Upper lobe of left lung (tissue), 6 donors: Measurements from ENCODE around the gene BLVRB. TPM values are rescaled to one million over a fixed set of nuclear protein-coding genes. Genes with fewer than 3 reads are reported as not detected.

ENCODE experiments used
- ATAC-seq, 2 donors: fragments of 200-7000 bp; cut with Tn5 transposase; one replicate each; pipeline ENCODE4 v1.9.1; 2022; ENCODE audit warnings: mild to moderate bottlenecking in 2 of 2, moderate library complexity in 2 of 2; ENCODE audit not compliant: low FRiP score in 2 of 2
- DNase-seq, 2 donors: peaks; one replicate each; pipeline ENCODE4 v3.0.0-alpha.2; 2019 to 2020
- H3K27ac ChIP-seq, 4 donors: fragments of 200-600 bp; sonication (generic); one replicate each; pipeline ENCODE4 v1.5.1; 2016 to 2019
- H3K27me3 ChIP-seq, 4 donors: fragments of 200-600 bp; sonication (generic); one replicate each; pipeline ENCODE4 v1.5.1; 2017 to 2019
- H3K36me3 ChIP-seq, 4 donors: fragments of 200-600 bp; sonication (generic); one replicate each; pipeline ENCODE4 v1.5.1; 2016 to 2019
- H3K4me1 ChIP-seq, 4 donors: fragments of 200-600 bp; sonication (generic); one replicate each; pipeline ENCODE4 v1.5.1; 2018 to 2019
- H3K4me3 ChIP-seq, 4 donors: fragments of 200-600 bp; sonication (generic); one replicate each; pipeline ENCODE4 v1.5.1; 2017 to 2019; ENCODE audit warnings: mild to moderate bottlenecking in 2 of 4, moderate library complexity in 1 of 4
- H3K9me3 ChIP-seq, 4 donors: fragments of 200-600 bp; sonication (generic); one replicate each; pipeline ENCODE4 v1.5.1; 2018 to 2019
- EP300 ChIP-seq, 4 donors: sonication (generic); formaldehyde crosslinking; IDR thresholded peaks; one replicate each; pipeline ENCODE4 v1.5.1; 2017; ENCODE audit warnings: antibody characterized with exemption in 4 of 4, control low read depth in 2 of 4
- POLR2A ChIP-seq, 4 donors: fragments of 450-650 bp; IDR thresholded peaks; one replicate each; pipeline ENCODE4 v1.5.1; 2016 to 2017; ENCODE audit warnings: antibody characterized with exemption in 4 of 4, mild to moderate bottlenecking in 2 of 4
- POLR2AphosphoS5 ChIP-seq, 2 donors: sonication (generic); formaldehyde crosslinking; IDR thresholded peaks; one replicate each; pipeline ENCODE4 v1.5.1; 2017; ENCODE audit warnings: antibody characterized with exemption in 2 of 2
- WGBS, 2 donors: methylation state at CpG; one replicate each; pipeline ENCODE4 v1.1.5; 2017 to 2018; 5-methylcytosine and 5-hydroxymethylcytosine counted together
- total RNA-seq, 6 donors: library from RNA; depleted of rRNA in 4 of 6; stranded (reverse); fragments of >200 nt in 4 of 6; gene quantifications; one replicate each; pipeline versions ENCODE4 v1.1.0 to v1.2.1, GENCODE V29; 2016 to 2021
- TF ChIP-seq, protein P1 (sequence below), 6 experiments: fragments of 450-650 bp in 4 of 6; fragments of 200-600 bp in 2 of 6; sonication (generic) in 2 of 6; IDR thresholded peaks; one replicate each; pipeline ENCODE4 v1.5.1; 2016 to 2019; ENCODE audit warnings: antibody characterized with exemption in 6 of 6
- donor health status: DM: no; HTN: no; CAD: no; lungs with moderate emphysema.
- donor health status: DM: no; HTN: yes; CAD: no; lungs with severe emphysema.

Gene BLVRB
- total RNA-seq, 6 donors from 2014 or later: 77.5 to 379 (median 223) TPM

DNA sequence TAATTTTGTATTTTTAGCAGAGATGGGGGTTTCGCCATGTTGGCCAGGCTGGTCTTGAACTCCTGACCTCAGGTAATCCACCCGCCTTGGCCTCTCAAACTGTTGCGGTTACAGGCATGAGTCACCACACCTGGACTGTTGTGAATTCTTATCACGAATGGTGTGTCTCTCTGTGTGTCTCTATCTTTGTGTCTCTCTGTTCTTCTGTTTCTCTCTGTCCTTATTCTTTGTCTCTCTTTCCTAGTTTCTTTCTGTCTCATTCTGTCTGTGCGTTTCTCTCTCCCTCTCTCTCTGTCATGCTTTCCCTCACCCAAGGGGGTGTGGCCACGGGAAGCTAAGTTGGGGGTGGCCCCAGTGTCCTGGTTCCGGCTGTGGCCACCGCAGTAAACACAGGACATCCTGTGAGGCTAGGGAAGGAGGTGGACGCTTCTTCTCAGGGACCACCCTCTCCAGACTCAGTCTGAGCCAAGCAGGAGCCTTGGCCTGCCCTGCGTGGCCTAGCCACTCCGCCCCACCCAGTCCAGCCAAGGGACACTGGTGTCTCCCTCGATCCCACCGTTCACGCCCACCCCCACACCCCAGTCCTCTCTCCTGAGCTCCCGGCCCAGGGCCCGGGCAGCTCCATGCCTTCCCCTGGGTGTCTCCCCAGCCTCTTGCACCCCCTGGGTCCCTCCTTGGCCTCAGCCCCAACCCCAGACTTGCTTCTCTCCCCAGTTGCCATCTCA is 48.5 kb downstream of the BLVRB start:
- ATAC-seq (no peak), DNase-seq (peak; percentile 61 to 62)
- Histone ChIP-seq H3K4me1 (peaks cover 49 to 70% (median 64%) of the 10 kb centered on the region in 4 donors), H3K4me3 (no peak overlapping the region), H3K27ac (peak overlapping the region; percentile 68 to 100 (median 90)), H3K27me3 (no peaks in the 10 kb centered on the region), H3K36me3 (peaks cover 0 to 7% (median 0%) of the 10 kb centered on the region in 4 donors), H3K9me3 (no peaks in the 10 kb centered on the region)
- peak; percentile 87 to 92 for TF ChIP-seq POLR2AphosphoS5 (IDR thresholded peaks at IDR 0.05)
- TF ChIP-seq POLR2A (IDR thresholded peaks at IDR 0.05): peak in 2 of 4 donors; percentile 36 to 72
- TF ChIP-seq, protein P1, sequence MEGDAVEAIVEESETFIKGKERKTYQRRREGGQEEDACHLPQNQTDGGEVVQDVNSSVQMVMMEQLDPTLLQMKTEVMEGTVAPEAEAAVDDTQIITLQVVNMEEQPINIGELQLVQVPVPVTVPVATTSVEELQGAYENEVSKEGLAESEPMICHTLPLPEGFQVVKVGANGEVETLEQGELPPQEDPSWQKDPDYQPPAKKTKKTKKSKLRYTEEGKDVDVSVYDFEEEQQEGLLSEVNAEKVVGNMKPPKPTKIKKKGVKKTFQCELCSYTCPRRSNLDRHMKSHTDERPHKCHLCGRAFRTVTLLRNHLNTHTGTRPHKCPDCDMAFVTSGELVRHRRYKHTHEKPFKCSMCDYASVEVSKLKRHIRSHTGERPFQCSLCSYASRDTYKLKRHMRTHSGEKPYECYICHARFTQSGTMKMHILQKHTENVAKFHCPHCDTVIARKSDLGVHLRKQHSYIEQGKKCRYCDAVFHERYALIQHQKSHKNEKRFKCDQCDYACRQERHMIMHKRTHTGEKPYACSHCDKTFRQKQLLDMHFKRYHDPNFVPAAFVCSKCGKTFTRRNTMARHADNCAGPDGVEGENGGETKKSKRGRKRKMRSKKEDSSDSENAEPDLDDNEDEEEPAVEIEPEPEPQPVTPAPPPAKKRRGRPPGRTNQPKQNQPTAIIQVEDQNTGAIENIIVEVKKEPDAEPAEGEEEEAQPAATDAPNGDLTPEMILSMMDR (IDR thresholded peaks at IDR 0.05): no peak
- TF ChIP-seq EP300 (IDR thresholded peaks at IDR 0.05): peak in 2 of 4 donors; percentile 72 to 82
- WGBS, 2 donors: 25 to 28% methylated on average over 12 to 14 of the region's 16 CpGs

DNA sequence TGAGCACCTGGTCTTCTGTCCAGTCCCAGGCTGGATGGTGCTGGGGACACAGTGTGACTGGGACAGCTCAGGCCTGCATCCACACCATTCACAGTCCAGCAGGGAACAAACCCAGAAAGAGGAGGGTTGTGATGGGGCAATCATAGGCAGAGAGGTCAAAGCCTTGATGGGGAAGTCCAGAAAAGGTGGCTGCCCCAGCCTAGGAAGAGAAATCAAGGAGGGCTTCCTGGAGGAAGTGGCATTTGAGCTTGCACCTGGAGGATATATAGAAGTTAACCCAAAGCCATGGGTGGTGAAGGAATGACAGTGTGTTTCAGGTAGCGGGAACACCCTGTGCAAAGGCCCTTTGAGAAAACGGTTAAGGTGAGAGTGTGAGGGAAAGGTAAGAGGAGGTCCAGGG is 49.8 kb downstream of the BLVRB start:
- no peaks in the 10 kb centered on the region for H3K9me3 ChIP-seq
- TF ChIP-seq EP300 (IDR thresholded peaks at IDR 0.05) (no peak), POLR2AphosphoS5 (IDR thresholded peaks at IDR 0.05) (no peak)
- TF ChIP-seq, protein P1 (IDR thresholded peaks at IDR 0.05): no peak
- 95 to 97% methylated on average over 2 of the region's 2 CpGs for WGBS, 2 donors
- H3K4me3 ChIP-seq: no peak overlapping the region
- DNase-seq: no peak
- no peaks in the 10 kb centered on the region for H3K27me3 ChIP-seq
- H3K4me1 ChIP-seq: peaks cover 41 to 62% (median 56%) of the 10 kb centered on the region in 4 donors
- H3K36me3 ChIP-seq: no peaks in the 10 kb centered on the region
- ATAC-seq: no peak
- peak overlapping the region; percentile 5 to 100 (median 90) for H3K27ac ChIP-seq

DNA sequence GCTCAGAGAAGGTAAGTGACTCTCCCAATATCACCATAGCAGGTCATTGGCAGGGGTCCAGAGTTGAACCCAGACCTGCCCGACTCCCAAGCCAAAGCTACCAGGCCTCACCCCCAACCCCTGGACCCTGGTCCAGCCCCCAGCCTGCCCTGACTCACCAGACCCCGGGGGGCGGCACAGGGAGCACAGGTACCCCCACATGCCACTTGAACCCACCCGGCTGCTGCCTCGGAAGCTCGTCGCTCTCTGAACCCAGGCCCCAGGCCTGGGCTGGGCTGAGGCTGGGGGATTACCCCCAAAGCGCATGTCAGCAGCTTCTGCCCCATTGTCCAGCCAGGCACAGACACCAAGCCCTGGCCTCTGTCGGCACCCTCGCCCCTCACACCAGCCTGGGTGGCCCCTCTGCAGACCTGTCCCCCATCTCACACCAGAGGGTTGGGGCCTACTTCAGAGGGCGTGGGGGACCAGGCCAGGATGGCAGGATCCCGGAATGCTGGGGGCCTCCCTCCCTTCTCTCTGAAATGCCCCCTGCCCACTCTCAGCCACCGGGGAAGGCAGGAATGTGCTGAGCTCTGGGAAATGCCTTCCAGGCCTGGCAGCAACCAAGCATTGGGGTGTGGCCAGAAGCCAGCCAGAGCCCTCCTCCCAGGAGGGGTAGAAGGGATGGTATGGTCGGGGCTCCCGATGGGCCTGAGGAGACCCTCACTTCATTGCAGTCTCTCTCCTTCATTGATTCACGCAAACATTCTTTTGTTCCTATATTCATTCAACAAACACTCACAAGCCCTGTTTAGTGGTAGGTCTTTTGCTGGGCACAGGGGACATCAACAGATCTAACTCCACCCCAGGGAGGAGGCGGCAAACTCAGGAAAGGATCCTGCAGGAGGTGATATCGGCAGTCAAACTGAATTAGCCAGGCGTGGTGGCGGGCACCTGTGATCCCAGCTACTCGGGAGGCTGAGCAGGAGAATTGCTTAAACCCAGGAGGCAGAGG is 50.7 kb downstream of the BLVRB start:
- 76% methylated on average over 8 to 17 of the region's 21 CpGs for WGBS, 2 donors
- peaks cover 34 to 54% (median 48%) of the 10 kb centered on the region in 4 donors for H3K4me1 ChIP-seq
- TF ChIP-seq EP300 (IDR thresholded peaks at IDR 0.05): no peak
- TF ChIP-seq POLR2A (IDR thresholded peaks at IDR 0.05): no peak
- TF ChIP-seq, protein P1 (IDR thresholded peaks at IDR 0.05): no peak
- no peak for TF ChIP-seq POLR2AphosphoS5 (IDR thresholded peaks at IDR 0.05)
- H3K9me3 ChIP-seq: no peaks in the 10 kb centered on the region
- H3K27me3 ChIP-seq: no peaks in the 10 kb centered on the region
- peak overlapping the region in 1 of 4 donors; percentile 61 for H3K4me3 ChIP-seq
- H3K36me3 ChIP-seq: no peaks in the 10 kb centered on the region
- DNase-seq (peak in 1 of 2 donors; percentile 50), ATAC-seq (no peak)
- peak overlapping the region; percentile 47 to 100 (median 80) for H3K27ac ChIP-seq

DNA sequence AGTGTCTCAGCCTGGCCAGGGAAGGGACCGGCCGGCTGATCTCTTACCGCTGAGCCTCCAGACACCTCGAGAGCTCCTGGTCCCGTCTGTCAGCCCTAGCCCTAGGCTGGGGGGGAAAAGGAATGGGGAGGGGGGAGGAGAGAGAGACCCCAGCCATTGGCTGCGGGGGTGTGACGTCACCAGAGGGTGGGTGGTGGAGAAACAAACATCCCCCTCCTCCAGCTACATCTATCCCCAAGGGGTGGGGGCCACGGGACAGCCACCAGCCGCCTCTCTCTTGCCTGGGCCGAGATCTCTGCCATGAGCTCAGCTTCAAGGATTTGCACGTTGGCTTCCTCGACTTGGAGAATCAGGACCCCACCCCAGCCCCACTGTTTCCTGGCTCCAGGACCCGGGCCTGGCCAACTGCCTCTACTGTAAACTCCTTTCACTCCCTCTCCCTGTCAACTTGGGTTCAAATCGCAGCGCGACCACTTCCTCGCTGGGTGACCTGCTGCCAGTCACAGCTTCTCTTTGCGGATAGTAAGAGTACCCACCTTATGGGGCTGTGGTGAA is 52.2 kb downstream of the BLVRB start, which contains the start of gene PRX:
TSS of gene PRX (minus strand) at position 88 of the 555 bp plus-strand sequence. CDS start 5,446 bp downstream, outside the sequence.
- peak within 1 kb of the TSS; percentile 68 to 100 (median 87) for H3K27ac ChIP-seq

More for the DNA sequence above, 52.2 kb downstream of the BLVRB start, which contains the start of gene PRX:
- Histone ChIP-seq H3K4me1 (peaks cover 25 to 41% (median 40%) of the 10 kb centered on the region in 4 donors), H3K4me3 (peak within 1 kb of the TSS; percentile 21 to 61 (median 44)), H3K36me3 (no peaks in the 10 kb centered on the region), H3K27me3 (no peaks in the 10 kb centered on the region), H3K9me3 (no peaks in the 10 kb centered on the region)
- WGBS, 2 donors: 19 to 28% methylated on average over 14 to 18 of the region's 18 CpGs
- no peak for ATAC-seq
- DNase-seq: peak in 1 of 2 donors; percentile 45
- TF ChIP-seq POLR2AphosphoS5 (IDR thresholded peaks at IDR 0.05) (peak; percentile 67 to 91), POLR2A (IDR thresholded peaks at IDR 0.05) (peak in 3 of 4 donors; percentile 32 to 76 (median 56))
- TF ChIP-seq, protein P1 (IDR thresholded peaks at IDR 0.05): no peak
